DMS53 (cell line): ENCODE measurements around the gene PODXL2.

Experiments
- DNase-seq: peaks from one replicate; lab custom pipeline; 2025; lab: John Stamatoyannopoulos, UW

Gene PODXL2

GRCh38 chr3:127606086-127606805, 22.7 kb upstream of the PODXL2 start:
- DNase-seq = no peak

- DNase-seq = no peak
These were observed 21.9 kb upstream of the PODXL2 start for GRCh38 chr3:127606981-127607595.

GRCh38 chr3:127607675-127608361, 21.2 kb upstream of the PODXL2 start:
- no peak for DNase-seq

GRCh38 chr3:127608362-127608718, 20.6 kb upstream of the PODXL2 start:
- no peak for DNase-seq

- DNase-seq = no peak
These were observed 18.9 kb upstream of the PODXL2 start for GRCh38 chr3:127610105-127610504.

GRCh38 chr3:127611251-127611650, 17.7 kb upstream of the PODXL2 start:
- no peak for DNase-seq

- no peak for DNase-seq
These were observed 16.0 kb upstream of the PODXL2 start for GRCh38 chr3:127612966-127613365.

- no peak for DNase-seq
These were observed 15.6 kb upstream of the PODXL2 start for GRCh38 chr3:127613406-127613805.

- no peak for DNase-seq
These were observed 13.9 kb upstream of the PODXL2 start for GRCh38 chr3:127614928-127615589.

GRCh38 chr3:127615631-127616305, 13.2 kb upstream of the PODXL2 start:
- no peak for DNase-seq

- DNase-seq = no peak
These were observed 12.0 kb upstream of the PODXL2 start for GRCh38 chr3:127616836-127617605.

GRCh38 chr3:127618891-127619290, 10.1 kb upstream of the PODXL2 start:
- DNase-seq = no peak

- DNase-seq = no peak
These were observed 8.2 kb upstream of the PODXL2 start for GRCh38 chr3:127620637-127621375.

- DNase-seq = no peak
These were observed 7.0 kb upstream of the PODXL2 start for GRCh38 chr3:127622031-127622430.

GRCh38 chr3:127622772-127623576, 6.0 kb upstream of the PODXL2 start:
- DNase-seq = no peak

GRCh38 chr3:127624063-127624462, 4.9 kb upstream of the PODXL2 start:
- DNase-seq = no peak

GRCh38 chr3:127625821-127626220, 3.2 kb upstream of the PODXL2 start:
- no peak for DNase-seq

GRCh38 chr3:127628426-127628787, 578 bp upstream of the PODXL2 start:
- DNase-seq = no peak

- DNase-seq = peak; percentile 69
These were observed 750 bp downstream of the PODXL2 start for GRCh38 chr3:127629467-127630403.
